HG02759 (cell line): Measurements from ENCODE around the gene RELA.

Experiments used
- ATAC-seq: cut with Tn5 transposase; IDR thresholded peaks from one replicate; pipeline ENCODE4 v1.9.1; 2021; ENCODE audit warnings: mild to moderate bottlenecking, moderate library complexity; ENCODE audit not compliant: unreplicated experiment

The RELA gene

GRCh38 chr11:65615229-65615949 is 47.3 kb downstream of the RELA start, which contains the start of gene PCNX3:
Gene PCNX3, plus strand, starts transcription at chr11:65615776. Its CDS starts 536 bp downstream, at chr11:65616312.
- peak; percentile 73 for ATAC-seq

DNA sequence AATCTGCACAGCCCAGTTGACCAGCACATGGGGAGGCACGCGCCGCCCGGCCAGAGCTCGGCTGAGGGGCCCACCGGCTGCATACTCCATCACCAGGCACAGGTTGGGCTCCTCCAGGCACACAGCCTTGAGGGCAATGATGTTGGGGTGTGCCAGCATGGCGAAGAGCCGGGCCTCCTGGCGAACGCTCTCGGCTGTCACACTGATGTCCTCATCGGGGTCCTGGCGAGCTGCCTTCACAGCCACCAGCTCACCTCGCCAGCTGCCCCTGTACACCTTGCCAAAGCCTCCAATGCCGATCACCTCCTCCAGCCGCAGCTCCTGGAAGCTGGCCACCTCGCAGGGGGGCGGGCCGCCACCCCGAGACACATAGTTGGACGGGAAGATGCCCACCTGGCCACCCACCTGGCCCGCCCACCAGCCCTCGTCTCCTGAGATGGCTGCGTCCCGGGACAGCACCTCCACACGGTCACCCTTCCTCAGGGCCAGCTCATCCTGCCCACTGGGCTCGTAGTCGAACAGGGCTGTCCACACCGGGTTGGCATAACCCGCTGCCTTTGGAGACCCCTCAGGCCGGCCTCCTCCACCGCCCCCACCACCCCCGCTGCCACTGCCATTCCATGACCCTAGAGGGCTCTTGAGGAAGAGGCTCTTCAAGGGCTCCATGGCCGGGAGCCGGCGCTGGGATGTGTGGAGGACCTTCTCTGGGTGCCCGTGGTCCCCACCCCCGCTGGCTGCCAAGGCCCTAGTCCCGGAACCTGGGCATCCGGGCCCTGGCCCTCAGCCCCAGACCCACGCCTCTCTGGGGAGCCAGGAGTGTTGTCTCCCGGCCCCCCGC is 49.4 kb downstream of the RELA start:
- no peak for ATAC-seq

- ATAC-seq = no peak
Measured at GRCh38 chr11:65612691-65613090, 50.0 kb downstream of the RELA start.

DNA sequence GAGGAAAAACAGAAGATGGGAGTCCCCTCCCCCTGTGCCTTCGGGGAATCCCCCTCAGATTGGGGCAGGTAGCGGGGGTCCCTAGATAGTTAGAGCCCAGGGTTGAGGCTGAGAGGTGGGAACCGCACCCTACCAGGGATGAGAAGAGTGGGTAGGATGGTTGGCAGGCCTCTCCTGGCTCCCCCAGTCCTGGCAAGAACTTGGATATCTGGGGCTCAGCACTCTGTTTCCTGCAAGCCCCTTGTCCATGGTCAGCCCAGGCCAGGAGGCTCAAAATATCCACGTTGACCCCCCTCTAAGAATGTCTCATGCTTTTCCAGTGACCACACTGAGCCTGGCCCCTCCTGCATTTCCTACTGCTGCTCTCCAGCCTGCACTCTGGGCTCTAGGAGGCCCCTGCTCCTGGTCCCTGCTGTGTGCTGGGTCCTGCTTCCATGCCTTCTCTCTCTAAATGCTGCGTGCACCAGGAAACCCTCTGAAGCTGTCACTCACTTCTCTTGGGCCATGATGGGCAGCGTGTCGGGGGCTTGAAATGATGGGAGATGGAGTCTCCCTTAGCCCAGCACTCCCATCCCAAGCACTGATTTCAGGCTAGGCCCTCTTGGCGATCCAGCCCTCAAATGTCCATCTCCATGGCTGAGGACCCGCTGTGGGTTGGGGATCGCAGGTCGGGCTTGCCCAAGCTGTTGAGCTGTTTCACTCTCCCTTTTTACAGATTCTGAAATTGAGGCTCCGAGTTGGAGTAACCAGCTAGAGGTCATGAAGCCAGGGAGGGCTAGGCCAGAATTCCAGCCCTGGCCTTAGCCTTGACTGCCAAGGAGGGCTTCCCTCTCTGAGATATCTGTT is 50.7 kb downstream of the RELA start:
- ATAC-seq = no peak

GRCh38 chr11:65611028-65611757 is 51.5 kb downstream of the RELA start:
- ATAC-seq = no peak

DNA sequence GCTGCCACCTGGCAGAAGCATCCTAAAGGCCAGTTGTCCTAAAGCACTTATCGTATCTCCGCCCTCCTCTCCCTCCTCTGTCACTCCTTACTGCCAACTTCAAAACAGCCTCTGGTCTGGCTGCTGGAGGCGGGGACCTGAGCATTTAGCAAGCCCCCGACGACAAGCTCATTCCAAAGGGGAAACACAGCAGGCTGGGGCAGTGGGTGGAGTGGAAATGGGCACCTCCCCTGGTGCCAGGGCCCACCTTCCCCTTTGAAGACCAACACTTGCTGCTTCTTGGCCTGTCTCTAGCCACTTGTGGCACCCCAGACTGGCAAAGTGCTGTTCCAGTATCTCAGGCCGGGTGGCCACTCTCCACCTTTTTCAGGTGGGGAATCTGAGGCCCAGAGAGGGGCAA is 52.3 kb downstream of the RELA start:
- ATAC-seq = no peak

- ATAC-seq = no peak
Measured at GRCh38 chr11:65609665-65610064, 53.1 kb downstream of the RELA start.

GRCh38 chr11:65609229-65609628 is 53.5 kb downstream of the RELA start:
- no peak for ATAC-seq

- no peak for ATAC-seq
Measured at GRCh38 chr11:65607614-65608426, 54.9 kb downstream of the RELA start.

GRCh38 chr11:65606876-65607613 is 55.7 kb downstream of the RELA start:
- no peak for ATAC-seq

DNA sequence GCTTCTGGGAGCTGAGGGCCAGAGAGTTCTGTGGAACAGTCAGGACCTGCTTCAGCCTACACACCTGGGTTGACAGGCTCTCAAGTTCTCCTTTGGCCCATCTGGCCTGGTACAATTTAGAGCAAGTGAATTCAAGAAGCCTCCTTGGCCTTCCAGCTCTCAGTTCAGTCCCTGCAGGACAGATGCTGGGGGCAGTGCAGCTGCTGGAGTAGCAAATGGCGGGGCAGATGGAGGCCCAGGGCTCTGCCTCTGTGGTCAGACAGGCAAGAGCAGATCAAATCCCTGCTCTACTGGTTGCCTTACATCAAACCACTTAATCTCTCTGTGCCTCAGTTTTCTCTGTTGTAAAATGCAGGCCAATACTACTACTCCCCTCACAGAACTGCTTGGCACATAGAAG is 58.5 kb downstream of the RELA start:
- no peak for ATAC-seq
